Activated CD4-positive, alpha-beta T cell treated with anti-CD3 and anti-CD28 coated beads, Interleukin-2, amount 50 U/mL, for 16 hours (primary cell): ENCODE results near the gene OR11H7.
A peak's percentile ranks its signal among the peaks of the same experiment; 100 is the strongest.
"Not testable (repeated sequence)": the region's sequence is repeated elsewhere in the genome, so short reads cannot be mapped to it uniquely, and the experiment has no call there.

Experiments
- DNase-seq: peaks from one replicate; pipeline ENCODE4 v3.0.0-alpha.2; 2020

Gene OR11H7

DNA sequence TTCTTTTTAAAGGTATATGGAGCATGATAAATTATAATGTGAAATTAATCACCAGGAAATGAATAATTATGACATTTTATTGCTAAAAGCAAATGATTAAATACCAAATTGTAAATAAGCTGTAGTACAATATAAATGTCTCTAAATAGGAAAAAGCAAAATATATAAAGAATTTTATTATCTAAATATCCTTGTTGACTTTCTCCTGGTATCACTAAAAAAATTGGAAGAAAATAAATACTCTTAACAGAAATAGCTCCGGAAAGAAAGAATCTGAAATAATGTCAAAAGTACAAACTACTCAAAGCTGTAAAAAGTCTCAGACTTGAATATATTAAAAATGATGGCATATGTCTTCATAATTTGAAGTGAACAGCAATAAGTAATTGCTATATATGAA is at the start of gene OR11H7:
TSS of gene OR11H7 (plus strand) at position 301 of the 400 bp plus-strand sequence.
- no peak for DNase-seq

DNA sequence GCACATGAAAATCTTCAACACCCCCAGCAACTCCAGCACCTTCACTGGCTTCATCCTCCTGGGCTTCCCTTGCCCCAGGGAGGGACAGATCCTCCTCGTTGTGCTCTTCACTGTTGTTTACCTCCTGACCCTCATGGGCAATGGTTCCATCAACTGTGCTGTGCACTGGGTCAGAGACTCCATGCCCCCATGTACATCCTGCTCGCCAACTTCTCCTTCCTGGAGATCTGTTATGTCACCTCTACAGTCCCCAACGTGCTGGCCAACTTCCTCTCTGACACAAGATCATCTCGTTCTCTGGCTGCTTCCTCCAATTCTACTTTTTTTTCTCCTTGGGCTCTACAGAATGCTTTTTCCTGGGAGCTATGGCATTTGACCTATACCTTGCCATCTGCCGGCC is 49.6 kb upstream of the OR11H7 start:
- no peak for DNase-seq

DNA sequence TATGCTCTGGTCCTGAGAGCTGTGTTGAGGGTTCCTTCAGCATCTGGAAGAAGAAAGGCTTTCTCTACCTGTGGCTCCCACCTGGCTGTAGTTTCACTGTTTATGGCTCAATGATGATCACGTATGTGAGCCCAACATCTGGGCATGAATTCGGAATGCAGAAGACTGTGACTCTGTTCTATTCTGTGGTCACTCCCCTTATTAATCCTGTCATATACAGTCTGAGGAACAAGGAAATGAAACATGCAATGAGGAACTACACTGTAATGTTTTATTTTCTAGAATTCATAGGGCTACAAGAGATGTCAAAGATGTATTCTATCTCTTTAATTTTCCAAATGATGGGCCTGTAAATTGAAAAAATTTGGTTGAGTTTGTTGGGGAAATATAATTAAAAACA is 48.9 kb upstream of the OR11H7 start:
- DNase-seq, result no peak

DNA sequence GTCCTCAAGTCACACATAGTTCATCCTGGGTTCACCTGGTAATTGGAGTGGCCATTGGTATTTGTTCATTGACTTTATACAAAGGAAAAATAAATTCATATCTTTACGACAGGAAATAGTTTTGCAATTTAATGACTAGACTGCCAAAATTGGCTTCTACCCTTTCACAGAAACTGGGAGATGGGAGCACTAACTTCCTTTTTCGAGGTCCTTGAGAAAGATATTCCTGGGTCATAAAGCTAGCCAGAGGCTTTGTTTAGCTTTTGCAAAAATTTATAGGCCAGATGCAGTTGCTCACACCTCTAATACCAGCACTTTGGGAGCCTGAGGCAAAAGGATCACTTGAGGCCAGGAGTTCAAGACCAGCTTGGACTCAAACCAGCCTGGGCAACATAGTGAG is 48.3 kb upstream of the OR11H7 start:
- no peak for DNase-seq

DNA sequence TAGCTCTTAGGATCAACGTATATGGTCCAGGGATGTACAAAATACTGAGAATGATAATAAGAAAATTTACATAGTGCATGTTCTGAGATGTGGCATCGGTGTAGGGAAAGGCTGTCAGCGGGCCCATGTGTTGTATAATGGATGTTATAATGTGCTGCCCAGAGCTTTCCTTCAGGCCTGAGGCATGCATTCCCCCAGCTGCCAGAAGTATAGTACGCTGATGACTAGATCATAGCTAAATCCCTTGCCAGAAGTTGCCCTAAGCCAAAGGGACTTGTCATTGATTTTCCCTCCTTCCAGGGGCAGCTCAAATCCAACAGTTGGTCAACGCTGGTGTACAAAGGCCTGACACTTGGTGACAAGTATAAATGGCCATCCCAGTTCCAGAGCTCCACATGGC is 44.6 kb upstream of the OR11H7 start:
- no peak for DNase-seq

DNA sequence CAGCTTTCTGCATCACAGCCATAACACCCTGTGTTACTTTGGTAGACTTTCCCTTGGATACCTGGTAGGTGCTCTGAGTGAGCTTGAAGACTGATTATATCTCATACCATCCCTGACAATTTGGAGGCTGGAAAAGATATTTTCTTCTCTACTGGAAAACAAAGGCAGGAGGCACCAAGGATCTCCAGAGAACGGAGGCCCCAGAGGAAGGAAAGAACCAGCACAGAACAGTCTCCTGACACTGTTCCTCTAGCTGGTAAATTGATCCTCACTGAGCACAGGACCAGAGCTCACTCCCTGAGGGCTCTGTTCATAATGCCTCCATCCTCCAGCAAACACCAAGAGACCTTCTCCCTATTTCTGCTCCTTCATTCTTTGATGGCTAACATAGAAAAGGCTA is 38.2 kb upstream of the OR11H7 start, which contains the start of gene OR11G2:
TSS of gene OR11G2 (plus strand) at position 301 of the 400 bp plus-strand sequence. CDS start 6,542 bp downstream, outside the sequence.
- no peak for DNase-seq

DNA sequence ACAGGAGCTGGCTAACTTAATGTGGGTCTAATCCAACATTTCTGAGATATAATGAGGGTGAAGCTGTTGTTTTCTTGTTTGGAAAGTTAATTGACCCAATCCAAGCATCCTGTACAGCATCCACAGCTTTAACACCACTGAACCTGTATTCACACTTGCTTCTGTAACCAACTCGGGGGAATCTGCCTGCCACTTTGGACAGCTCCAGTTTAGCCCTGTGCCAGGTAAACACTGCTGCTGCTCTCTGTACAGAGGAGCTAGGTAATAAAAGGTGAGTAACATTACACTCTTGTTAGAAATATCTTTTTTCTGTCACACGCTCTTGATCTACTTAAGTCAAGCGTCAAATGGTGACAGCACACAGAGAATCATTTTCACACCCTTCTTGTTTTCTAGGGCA is 37.4 kb upstream of the OR11H7 start:
- DNase-seq, result no peak

DNA sequence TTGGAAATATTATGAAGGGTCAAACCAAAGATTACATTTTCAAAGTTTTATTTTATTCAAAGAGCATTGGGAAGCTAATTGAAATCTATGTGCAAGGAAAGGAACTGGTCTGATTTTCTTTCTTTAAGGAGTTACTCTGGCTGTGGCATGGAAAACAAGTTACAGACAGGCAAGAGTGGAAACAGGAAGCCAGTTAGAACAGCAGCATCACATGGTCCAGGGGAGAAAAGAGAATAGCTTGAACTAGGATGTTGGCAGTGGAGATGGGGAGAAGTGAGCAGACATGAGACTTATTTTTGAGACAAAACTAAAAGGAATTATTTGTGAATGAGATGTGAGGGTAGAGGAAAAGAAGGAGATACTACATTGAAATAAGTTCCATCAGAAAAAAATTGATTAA is 34.7 kb upstream of the OR11H7 start:
- no peak for DNase-seq

DNA sequence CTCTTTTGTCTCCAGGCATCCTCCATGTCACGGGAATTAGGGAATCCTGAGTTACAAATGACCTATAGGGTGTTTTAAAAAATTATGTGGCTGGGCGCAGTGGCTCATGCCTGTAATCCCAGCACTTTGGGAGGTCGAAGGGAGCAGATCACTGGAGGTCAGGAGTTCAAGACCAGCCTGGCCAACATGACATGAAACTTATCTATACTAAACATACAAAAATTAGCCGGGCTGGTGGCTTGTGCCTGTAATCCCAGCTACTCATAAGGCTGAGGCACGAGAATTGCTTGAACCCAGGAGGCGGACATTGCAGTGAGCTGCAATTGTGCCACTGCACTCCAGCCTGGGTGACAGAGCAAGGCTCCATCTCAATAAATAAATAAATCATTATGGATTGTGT is 33.6 kb upstream of the OR11H7 start:
- DNase-seq, result not testable (repeated sequence)

DNA sequence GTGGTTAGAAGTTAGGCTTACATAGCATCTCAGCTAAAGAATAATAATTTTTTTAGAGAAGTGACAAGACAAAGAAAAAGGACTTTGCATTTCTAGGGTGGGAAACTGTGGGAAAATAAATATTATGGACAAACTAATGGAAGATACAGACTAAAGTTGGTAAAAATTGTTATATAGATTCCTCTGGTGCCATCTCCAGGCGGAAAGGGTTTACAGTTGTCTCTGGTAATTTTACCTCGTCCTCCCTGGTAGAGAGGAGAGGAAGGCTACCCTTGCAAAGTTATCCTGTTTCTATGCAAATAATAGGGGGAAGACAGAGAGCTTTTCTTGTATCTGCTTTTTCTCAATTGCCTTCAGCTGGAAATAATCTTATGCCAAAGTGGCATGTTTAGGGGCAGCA is 32.9 kb upstream of the OR11H7 start:
- DNase-seq, result no peak

DNA sequence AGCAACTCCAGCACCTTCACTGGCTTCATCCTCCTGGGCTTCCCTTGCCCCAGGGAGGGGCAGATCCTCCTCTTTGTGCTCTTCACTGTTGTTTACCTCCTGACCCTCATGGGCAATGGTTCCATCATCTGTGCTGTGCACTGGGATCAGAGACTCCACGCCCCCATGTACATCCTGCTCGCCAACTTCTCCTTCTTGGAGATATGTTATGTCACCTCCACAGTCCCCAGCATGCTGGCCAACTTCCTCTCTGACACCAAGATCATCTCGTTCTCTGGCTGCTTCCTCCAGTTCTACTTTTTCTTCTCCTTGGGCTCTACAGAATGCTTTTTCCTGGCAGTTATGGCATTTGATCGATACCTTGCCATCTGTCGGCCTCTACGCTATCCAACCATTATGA is 31.3 kb upstream of the OR11H7 start:
- DNase-seq, result no peak

DNA sequence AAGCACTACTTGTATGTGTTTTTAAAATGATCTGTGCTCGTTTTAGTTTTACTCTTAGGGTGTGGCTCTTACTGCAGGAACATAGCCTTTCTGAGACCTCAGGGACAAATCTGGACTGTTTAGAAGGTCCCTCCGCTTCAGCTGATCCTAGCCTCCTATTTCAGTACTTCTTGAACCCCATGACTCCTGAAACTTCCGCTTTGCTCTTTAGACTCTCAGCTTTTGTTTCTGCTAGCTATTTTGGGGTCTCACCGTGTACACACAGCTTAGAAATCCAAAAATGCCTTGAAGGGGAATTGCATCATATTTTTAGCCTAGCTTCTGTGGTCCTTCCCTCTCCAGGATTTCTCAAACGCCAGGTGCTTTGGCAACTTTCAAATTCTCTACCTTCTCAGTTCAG is 29.8 kb upstream of the OR11H7 start:
- no peak for DNase-seq

DNA sequence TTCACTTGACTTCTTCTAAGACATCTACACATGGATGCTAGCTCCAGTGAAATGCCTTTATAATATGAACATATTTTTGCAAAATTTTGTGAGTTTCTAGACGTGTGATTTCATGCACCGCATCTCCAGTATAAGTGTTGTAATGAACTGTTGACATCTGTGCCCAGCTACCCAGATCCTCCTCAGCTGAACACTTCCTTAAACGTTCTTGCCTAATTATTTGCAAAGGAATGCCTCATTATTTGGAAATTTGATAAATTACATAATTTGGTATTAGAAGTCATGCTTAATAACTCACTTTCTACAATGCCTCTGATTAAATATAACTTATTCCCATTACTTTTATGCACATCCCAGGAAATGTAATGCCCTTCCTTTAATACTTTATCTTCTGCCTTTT is 24.1 kb upstream of the OR11H7 start:
- DNase-seq, result no peak

DNA sequence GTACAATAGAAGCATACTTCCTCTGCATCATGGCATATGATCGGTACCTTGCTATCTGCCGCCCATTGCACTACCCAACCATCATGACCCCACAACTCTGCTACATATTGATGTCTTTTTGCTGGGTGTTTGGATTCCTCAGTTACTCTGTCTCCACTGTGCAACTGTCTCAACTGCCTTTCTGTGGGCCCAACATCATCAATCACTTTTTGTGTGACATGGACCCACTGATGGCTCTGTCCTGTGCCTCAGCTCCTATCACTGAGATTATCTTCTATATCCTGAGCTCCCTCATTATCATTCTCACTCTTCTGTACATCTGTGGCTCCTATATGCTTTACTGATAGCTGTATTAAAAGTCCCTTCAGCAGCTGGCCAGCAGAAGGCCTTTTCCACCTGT is 19.2 kb upstream of the OR11H7 start:
- DNase-seq, result no peak

DNA sequence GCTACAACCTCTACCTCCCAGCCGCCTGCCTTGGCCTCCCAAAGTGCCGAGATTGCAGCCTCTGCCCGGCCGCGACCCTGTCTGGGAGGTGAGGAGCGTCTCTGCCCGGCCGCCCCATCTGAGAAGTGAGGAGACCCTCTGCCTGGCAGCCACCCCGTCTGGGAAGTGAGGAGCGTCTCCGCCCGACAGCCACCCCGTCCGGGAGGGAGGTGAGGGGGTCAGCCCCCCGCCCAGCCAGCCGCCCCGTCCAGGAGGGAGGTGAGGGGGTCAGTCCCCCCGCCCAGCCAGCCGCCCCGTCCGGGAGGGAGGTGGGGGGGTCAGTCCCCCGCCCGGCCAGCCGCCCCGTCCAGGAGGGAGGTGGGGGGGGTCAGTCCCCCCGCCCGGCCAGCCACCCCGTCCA is 16.4 kb upstream of the OR11H7 start:
- not testable (repeated sequence) for DNase-seq

DNA sequence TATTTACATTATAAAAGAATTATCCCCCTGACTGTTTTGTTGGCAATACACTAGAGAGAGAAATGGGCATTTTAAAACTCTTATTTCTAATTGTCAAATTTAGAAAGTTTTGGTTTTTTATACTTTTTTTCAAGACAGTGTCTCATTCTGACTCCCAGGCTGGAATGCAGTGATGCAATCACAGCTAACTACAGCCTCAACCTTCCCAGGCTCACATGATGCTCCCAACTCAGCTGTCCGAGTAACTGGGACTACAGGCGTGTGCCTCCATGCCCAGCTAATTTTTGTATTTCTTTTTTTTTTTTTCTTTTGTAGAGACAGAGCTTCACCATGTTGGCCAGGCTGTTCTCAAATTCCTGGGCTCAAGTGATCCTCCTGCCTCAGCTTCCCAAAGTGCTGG is 13.6 kb upstream of the OR11H7 start:
- DNase-seq, result no peak

DNA sequence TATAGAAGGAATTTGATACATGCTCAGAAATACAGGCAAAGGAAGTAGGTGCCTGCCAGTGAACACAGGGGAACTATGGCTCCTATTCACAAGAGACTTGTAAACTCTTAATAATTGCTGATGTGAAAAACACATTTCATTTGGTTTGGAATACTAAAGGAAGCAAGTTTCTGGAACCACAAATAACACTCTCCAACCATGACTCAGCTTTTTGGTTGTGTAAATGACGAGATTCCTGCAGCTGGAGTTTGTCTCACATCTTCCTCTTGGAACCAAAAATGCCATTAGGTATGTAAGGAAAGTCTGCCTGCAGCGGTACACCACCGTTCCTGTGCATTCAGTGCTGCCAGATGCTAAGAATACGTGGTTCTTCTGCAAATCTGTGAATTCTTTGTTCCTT is 9.7 kb upstream of the OR11H7 start:
- no peak for DNase-seq

DNA sequence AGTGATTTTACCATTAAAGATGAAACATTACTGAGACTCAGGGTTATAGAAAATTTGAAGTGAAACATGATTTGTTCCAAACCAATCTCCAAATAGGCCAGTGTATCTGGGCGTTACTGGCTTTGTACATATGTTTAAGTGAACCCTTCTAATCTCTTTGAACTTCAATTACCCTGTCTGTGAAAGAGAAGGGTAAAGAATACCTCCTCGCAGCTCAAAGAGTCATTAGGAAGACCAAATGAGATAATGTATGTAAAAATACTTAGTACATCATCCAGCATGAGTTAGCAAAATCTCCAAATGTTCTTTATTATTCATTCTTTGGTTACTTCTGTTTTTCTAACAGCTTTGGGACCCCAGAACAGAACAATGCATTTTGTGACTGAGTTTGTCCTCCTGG is 5.4 kb upstream of the OR11H7 start, which contains the start of gene OR11H6:
TSS of gene OR11H6 (plus strand) at position 301 of the 400 bp plus-strand sequence. CDS start at position 301, 0 bp downstream.
- DNase-seq, result no peak

DNA sequence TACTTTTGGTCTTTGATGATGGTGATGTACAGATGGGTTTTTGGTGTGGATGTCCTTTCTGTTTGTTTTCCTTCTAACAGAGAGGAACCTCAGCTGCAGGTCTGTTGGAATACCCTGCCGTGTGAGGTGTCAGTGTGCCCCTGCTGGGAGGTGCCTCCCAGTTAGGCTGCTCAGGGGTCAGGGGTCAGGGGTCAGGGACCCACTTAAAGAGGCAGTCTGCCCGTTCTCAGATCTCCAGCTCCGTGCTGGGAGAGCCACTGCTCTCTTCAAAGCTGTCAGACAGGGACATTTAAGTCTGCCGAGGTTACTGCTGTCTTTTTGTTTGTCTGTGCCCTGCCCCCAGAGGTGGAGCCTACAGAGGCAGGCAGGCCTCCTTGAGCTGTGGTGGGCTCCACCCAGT is 6.6 kb downstream of the OR11H7 start:
- DNase-seq, result not testable (repeated sequence)

DNA sequence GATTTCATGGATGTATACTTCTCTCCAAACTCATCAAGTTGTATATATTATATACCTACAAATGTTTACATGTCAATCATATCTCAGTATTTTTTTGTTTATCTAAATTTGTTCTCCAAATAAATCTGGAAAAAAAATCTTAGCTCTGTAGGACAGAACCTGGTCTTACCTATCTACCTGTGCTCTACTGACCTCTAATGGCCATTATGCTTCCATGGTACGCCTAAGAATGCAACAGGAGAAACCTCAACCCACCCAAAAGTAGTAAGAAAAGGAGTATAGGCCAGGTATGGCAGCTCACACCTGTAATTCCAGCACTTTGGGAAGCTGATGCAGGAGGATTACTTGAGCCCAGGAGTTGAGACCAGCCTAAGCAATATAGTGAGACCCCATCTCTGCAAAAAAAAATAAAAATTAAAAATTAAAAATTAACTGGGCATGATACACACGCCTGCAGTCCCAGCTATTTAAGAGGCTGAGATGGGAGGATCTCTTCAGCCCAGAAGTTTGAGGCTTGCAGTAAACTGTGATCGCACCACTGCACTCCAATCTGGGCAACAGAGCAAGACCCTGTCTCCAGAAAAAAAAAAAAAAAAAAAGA is 19.0 kb downstream of the OR11H7 start:
- DNase-seq, result peak; percentile 5

DNA sequence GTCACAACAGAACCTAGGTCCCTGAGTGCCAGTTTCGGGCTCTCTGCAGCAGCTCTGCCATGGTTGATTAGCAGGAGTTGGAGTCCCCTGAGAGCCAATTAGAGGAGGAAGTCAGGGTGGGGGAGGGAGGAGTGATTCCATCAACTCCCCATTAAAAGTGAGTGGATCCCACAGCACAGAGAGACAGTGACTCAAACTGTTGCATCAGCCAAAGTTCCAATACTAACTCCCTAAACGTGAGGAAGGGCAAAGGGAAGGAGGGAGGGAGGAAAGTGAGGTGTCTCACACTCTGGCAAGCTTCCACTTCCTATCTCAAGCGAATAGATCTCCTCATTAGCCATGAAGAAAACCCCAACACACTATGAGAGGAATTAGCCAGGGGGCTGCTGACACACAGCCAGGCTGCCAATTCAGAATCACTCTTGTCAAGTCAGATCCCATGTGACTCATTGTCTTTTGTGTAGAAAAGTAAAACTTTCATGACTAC is 33.9 kb downstream of the OR11H7 start:
- DNase-seq, result no peak

DNA sequence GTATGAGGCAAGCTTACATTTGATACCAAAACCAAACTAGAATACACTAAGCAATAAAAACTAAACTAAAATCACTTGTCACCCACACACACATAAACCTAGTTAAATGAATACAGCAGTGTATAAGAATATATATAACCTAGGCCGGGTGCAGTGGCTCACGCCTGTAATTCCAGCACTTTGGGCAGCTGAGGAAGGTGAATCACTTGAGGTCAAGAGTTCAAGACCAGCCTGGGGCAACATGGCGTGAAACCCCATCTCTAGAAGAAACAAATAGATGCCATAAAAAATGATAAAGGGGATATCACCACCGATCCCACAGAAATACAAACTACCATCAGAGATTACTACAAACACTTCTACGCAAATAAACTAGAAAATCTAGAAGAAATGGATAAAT is 35.6 kb downstream of the OR11H7 start:
- DNase-seq, result not testable (repeated sequence)

DNA sequence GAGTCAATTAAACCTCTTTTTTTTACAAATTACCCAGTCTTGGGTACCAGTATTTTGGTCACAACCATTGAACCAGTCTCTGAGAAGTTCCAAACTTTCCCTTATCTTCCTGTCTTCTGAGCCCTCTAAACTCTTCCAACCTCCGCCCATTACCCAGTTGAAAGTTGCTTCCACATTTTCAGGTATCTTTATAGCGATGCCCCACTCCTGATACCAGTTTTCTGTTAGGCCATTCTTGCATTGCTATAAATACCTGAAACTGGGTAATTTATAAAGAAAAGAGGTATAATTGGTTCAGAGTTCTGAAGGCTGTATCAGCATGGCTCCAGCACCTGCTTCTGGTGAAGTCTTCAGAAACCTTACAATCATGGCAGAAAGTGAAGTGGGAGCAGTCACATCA is 45.3 kb downstream of the OR11H7 start:
- no peak for DNase-seq

DNA sequence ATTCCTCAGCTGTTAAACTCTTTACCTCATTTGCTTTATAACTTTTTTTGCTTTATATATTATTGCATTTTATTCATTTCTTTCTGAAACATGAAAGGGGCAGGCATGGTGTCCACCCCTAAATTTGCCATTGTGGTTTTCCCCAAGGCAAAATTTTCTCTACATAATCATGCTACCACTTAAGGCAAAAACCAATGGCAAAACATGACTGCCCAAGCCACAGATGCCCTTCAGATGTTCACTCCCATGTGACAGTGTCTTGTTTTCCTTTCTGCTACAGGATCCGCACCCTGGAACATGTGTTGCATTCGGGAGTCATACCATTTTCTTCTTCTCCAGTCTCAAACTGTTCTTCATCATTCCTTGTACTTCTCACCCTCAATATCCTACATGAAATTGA is 48.6 kb downstream of the OR11H7 start:
- DNase-seq, result no peak

DNA sequence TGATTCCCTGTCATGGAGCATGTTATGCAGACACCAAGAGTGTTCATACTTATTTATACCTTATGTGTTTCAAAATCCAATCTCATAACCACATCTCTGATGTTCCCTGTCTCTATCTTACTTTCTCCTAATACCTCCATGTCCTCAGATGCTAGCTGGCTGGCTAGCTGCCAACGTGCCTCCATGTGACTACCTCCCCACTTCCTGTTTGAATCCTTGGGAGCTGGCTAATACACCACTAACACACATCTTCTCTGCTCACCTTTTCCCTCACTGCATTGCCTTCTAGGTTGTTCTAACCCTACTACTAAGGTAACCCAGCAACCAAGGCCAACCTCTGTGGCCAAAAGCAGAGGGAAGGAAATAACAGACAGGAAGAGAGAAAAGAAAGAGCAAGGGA is 49.6 kb downstream of the OR11H7 start:
- no peak for DNase-seq
